ENCODE measurements around the gene AGBL4. TPM values are rescaled to one million over a fixed set of nuclear protein-coding genes. Genes with fewer than 3 reads are reported as not detected.

AGBL4 gene
- total and polyA plus RNA-seq, 9 of the 15 experiments (the other 6 are each of a cell fraction or from before 2014, with no cell fraction given) = 0.11 TPM; not detected in 7

- no peak for DNase-seq (ENCODE audit: extremely low read depth in 1 of 4, low spot score in 3 of 4)
- Histone ChIP-seq H3K27me3 (ENCODE audit: control insufficient read depth in 2 of 2, insufficient read depth in 2 of 2, low read length in 2 of 2) (no peaks in the 10 kb centered on the region; a peak in 1 of 5 replicates), H3K9me3 (replicated peaks; ENCODE audit: control insufficient read depth, insufficient read depth, low read depth, low read length) (no peaks in the 10 kb centered on the region), H4K20me1 (replicated peaks; ENCODE audit: control insufficient read depth, insufficient read depth, low read length) (no peaks in the 10 kb centered on the region), H3K4me2 (ENCODE audit: insufficient read depth, low read length) (no peak overlapping the region), H3K9ac (ENCODE audit: insufficient read depth in 1 of 2, low read depth in 2 of 2, low read length in 2 of 2) (no peak overlapping the region), H3K4me3 (no peak overlapping the region), H3K79me2 (ENCODE audit: control insufficient read depth, insufficient read depth, low read length) (no peaks in the 10 kb centered on the region), H3K27ac (ENCODE audit: extremely low read depth, low read depth, low read length) (no peak overlapping the region), H3K9me1 (ENCODE audit: control insufficient read depth, insufficient read depth, low read length) (no peaks in the 10 kb centered on the region), H3K4me1 (replicated peaks in 1 of 2; ENCODE audit: control insufficient read depth in 2 of 2, insufficient read depth in 2 of 2, low read length in 2 of 2) (no peaks in the 10 kb centered on the region), H3K36me3 (ENCODE audit: control insufficient read depth, insufficient read depth, low read length) (no peaks in the 10 kb centered on the region), H2AFZ (ENCODE audit: low read depth, low read length) (no peak overlapping the region)
- in situ Hi-C loops (cut with MboI) = no loop called here
- ATAC-seq = no peak
- ChIA-PET POLR2A (interaction anchor here (0.6 kb wide), 1 partner anchor 44 kb away, joined by 4 read pairs; no protein-coding TSS in a partner anchor), CTCF (ENCODE audit: low intra/inter-chr PET ratio) (no interaction called here)
- intact Hi-C loops (cut with micrococcal nuclease) = no loop called here
- WGBS (ENCODE audit: insufficient coverage, low coverage, missing lambda C conversion rate) = 0% methylated on average over 2 of the region's 2 CpGs
- FAIRE-seq = no peak
- BruUV-seq (replicated peaks) = no TSS peak
- TF ChIP-seq ZNF24 (IDR thresholded peaks at IDR 0.05) (no peak), NCOA6 (IDR thresholded peaks at IDR 0.05) (no peak), CC2D1A (IDR thresholded peaks at IDR 0.05) (no peak)
Measured at GRCh38 chr1:48616710-48617109, 1407.0 kb downstream of the AGBL4 start.

- CTCF ChIA-PET (ENCODE audit: low intra/inter-chr PET ratio) = no interaction called here
- ATAC-seq = no peak
- no peaks in the 10 kb centered on the region for H3K79me2 ChIP-seq (ENCODE audit: control insufficient read depth, insufficient read depth, low read length)
- H3K36me3 ChIP-seq (ENCODE audit: control insufficient read depth, insufficient read depth, low read length) = no peaks in the 10 kb centered on the region
- H3K9ac ChIP-seq (ENCODE audit: insufficient read depth in 1 of 2, low read depth in 2 of 2, low read length in 2 of 2) = no peak overlapping the region
- H3K27me3 ChIP-seq (ENCODE audit: control insufficient read depth in 2 of 2, insufficient read depth in 2 of 2, low read length in 2 of 2) = peaks cover 0 to 5% of the 10 kb centered on the region in 2 experiments; a peak in 2 of 5 replicates
- no peaks in the 10 kb centered on the region for H3K9me3 ChIP-seq (replicated peaks; ENCODE audit: control insufficient read depth, insufficient read depth, low read depth, low read length)
- in situ Hi-C loops (cut with MboI) = no loop called here
- no peak overlapping the region for H3K4me3 ChIP-seq
- WGBS (ENCODE audit: insufficient coverage, low coverage, missing lambda C conversion rate) = 0% methylated on average over 2 of the region's 2 CpGs
- no peak overlapping the region for H3K4me2 ChIP-seq (ENCODE audit: insufficient read depth, low read length)
- intact Hi-C loops (cut with micrococcal nuclease) = no loop called here
- no TSS peak for BruUV-seq (replicated peaks)
- H3K4me1 ChIP-seq (replicated peaks in 1 of 2; ENCODE audit: control insufficient read depth in 2 of 2, insufficient read depth in 2 of 2, low read length in 2 of 2) = no peaks in the 10 kb centered on the region
- no peak for FAIRE-seq
- POLR2A ChIA-PET = interaction anchor here (0.8 kb wide), 1 partner anchor 271 kb away, joined by 3 read pairs; no protein-coding TSS in a partner anchor
- no peaks in the 10 kb centered on the region for H4K20me1 ChIP-seq (replicated peaks; ENCODE audit: control insufficient read depth, insufficient read depth, low read length)
- no peak for DNase-seq (ENCODE audit: extremely low read depth in 1 of 4, low spot score in 3 of 4)
- H3K9me1 ChIP-seq (ENCODE audit: control insufficient read depth, insufficient read depth, low read length) = no peaks in the 10 kb centered on the region
- H3K27ac ChIP-seq (ENCODE audit: extremely low read depth, low read depth, low read length) = no peak overlapping the region
- no peak overlapping the region for H2AFZ ChIP-seq (ENCODE audit: low read depth, low read length)
- TF ChIP-seq MTA3 (IDR thresholded peaks at IDR 0.05; ENCODE audit: borderline replicate concordance) (no peak), ZNF311 (CRISPR knock-in tag; IDR thresholded peaks at IDR 0.05) (no peak), ELF1 (tag; IDR thresholded peaks at IDR 0.05) (no peak), ZNF76 (CRISPR knock-in tag; IDR thresholded peaks at IDR 0.05; ENCODE audit: borderline replicate concordance) (no peak), SIN3A (IDR thresholded peaks at IDR 0.05; ENCODE audit: borderline replicate concordance in 2 of 2, control insufficient read depth in 1 of 2, low read depth in 2 of 2, low read length in 2 of 2) (no peak), FOSL1 (tag; conservative IDR thresholded peaks at IDR 0.05) (no peak), STAG1 (CRISPR knock-in tag; IDR thresholded peaks at IDR 0.05; ENCODE audit: borderline replicate concordance) (no peak), ZNF780A (CRISPR knock-in tag; IDR thresholded peaks at IDR 0.05) (no peak), PCBP2 (IDR thresholded peaks at IDR 0.05; ENCODE audit: low read depth, low read length, poor library complexity, severe bottlenecking) (no peak), FOXP4 (CRISPR knock-in tag; IDR thresholded peaks at IDR 0.05; ENCODE audit: borderline replicate concordance) (no peak), HNRNPLL (IDR thresholded peaks at IDR 0.05; ENCODE audit: low read depth, low read length, poor library complexity, severe bottlenecking) (no peak)
Measured at GRCh38 chr1:48611841-48612240, 1411.9 kb downstream of the AGBL4 start.
